ENCODE results near the gene TMEM43.
A peak's percentile ranks its signal among the peaks of the same experiment; 100 is the strongest.

TMEM43 gene

DNA sequence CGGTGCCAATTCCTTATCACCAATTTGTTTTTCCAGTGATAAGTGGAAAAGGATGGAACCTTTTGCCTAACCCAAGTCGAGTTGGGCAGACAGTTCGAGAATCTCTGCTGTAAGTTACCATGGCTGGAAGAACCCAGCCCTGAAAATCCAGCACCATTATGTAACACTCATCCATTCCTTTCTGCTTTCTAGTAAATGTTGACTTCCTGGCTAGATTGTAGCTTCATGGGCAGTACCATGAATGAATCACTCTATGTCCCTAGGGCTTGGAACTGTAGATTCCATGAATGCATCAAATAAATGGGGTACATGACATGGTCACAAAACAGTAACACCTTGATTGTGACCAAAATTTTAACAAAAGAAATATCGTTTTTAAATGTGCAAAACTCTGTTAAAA, 14.2 kb upstream of the TMEM43 start:
- Histone ChIP-seq H3K9ac (ENCODE audit: low read length) (no peak overlapping the region), H4K20me1 (ENCODE audit: insufficient read depth, low read length) (no peaks in the 10 kb centered on the region), H3K27me3 (ENCODE audit: low read depth, low read length) (no peaks in the 10 kb centered on the region), H3K4me1 (ENCODE audit: low read length) (peaks cover 13% of the 10 kb centered on the region), H3K27ac (ENCODE audit: low read length) (no peak overlapping the region), H3K36me3 (replicated peaks; ENCODE audit: low read depth, low read length) (peaks cover 69% of the 10 kb centered on the region), H3K79me2 (ENCODE audit: low read length) (no peaks in the 10 kb centered on the region), H2AFZ (ENCODE audit: low read depth, low read length) (no peak overlapping the region), H3K4me2 (ENCODE audit: low read length) (no peak overlapping the region), H3K4me3 (ENCODE audit: low read length) (no peak overlapping the region), H3K9me3 (ENCODE audit: insufficient read depth, low read length) (no peaks in the 10 kb centered on the region)
- TF ChIP-seq, protein P1, sequence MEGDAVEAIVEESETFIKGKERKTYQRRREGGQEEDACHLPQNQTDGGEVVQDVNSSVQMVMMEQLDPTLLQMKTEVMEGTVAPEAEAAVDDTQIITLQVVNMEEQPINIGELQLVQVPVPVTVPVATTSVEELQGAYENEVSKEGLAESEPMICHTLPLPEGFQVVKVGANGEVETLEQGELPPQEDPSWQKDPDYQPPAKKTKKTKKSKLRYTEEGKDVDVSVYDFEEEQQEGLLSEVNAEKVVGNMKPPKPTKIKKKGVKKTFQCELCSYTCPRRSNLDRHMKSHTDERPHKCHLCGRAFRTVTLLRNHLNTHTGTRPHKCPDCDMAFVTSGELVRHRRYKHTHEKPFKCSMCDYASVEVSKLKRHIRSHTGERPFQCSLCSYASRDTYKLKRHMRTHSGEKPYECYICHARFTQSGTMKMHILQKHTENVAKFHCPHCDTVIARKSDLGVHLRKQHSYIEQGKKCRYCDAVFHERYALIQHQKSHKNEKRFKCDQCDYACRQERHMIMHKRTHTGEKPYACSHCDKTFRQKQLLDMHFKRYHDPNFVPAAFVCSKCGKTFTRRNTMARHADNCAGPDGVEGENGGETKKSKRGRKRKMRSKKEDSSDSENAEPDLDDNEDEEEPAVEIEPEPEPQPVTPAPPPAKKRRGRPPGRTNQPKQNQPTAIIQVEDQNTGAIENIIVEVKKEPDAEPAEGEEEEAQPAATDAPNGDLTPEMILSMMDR (IDR thresholded peaks at IDR 0.05; ENCODE audit: low read depth, low read length) = no peak
- TF ChIP-seq EZH2phosphoT487 (IDR thresholded peaks at IDR 0.05; ENCODE audit: low read depth) = no peak

DNA sequence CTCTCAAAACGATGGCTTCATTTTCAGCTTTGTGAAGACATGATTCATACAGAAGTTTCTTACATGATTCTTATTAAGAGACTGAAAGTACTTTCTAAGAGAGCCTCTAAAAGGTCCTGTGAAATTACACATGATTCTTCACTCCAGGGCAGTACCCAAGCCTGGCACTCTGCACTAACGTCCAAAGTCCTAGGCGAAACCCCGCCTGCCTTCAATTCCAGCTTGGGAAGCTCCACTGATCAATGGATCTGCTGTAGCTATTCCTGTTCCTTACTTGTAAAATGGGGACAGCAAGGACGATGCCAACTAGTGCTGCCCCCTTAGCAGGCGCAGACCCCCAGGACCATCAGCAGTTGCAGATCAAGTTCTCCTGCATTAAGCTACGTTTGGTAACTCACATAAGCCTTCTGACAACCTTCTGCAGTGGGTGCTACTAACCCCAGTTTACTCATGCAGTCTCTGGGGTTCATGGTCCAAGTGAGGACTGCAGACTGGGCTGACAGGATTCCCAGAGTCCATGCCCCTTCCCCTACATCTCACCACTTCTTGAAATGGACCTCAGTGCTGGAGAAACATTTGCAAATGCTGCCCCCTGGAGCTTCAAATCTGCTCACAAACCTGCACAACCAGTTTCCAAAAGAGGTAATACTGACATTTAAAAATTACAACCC, 10.8 kb upstream of the TMEM43 start:
- peaks cover 29% of the 10 kb centered on the region for H3K79me2 ChIP-seq (ENCODE audit: low read length)
- H3K27me3 ChIP-seq (ENCODE audit: low read depth, low read length) = no peaks in the 10 kb centered on the region
- H3K9me3 ChIP-seq (ENCODE audit: insufficient read depth, low read length) = no peaks in the 10 kb centered on the region
- H3K4me2 ChIP-seq (ENCODE audit: low read length) = no peak overlapping the region
- H3K4me3 ChIP-seq (ENCODE audit: low read length) = no peak overlapping the region
- peaks cover 86% of the 10 kb centered on the region for H3K36me3 ChIP-seq (replicated peaks; ENCODE audit: low read depth, low read length)
- TF ChIP-seq, protein P1 (IDR thresholded peaks at IDR 0.05; ENCODE audit: low read depth, low read length) = peak; percentile 67
- no peak for TF ChIP-seq EZH2phosphoT487 (IDR thresholded peaks at IDR 0.05; ENCODE audit: low read depth)
- no peak overlapping the region for H2AFZ ChIP-seq (ENCODE audit: low read depth, low read length)
- H3K27ac ChIP-seq (ENCODE audit: low read length) = peak overlapping the region; percentile 13; the same call in 1 of the 2 replicates
- H3K4me1 ChIP-seq (ENCODE audit: low read length) = peaks cover 13% of the 10 kb centered on the region
- H3K9ac ChIP-seq (ENCODE audit: low read length) = no peak overlapping the region
- H4K20me1 ChIP-seq (ENCODE audit: insufficient read depth, low read length) = no peaks in the 10 kb centered on the region

GRCh38 chr3:14117468-14118399, 7.1 kb upstream of the TMEM43 start:
- Histone ChIP-seq H3K79me2 (ENCODE audit: low read length) (peaks cover 64% of the 10 kb centered on the region), H2AFZ (ENCODE audit: low read depth, low read length) (no peak overlapping the region), H3K9ac (ENCODE audit: low read length) (no peak overlapping the region), H3K27me3 (ENCODE audit: low read depth, low read length) (no peaks in the 10 kb centered on the region), H4K20me1 (ENCODE audit: insufficient read depth, low read length) (no peaks in the 10 kb centered on the region), H3K4me3 (ENCODE audit: low read length) (no peak overlapping the region), H3K4me1 (ENCODE audit: low read length) (peaks cover 18% of the 10 kb centered on the region), H3K36me3 (replicated peaks; ENCODE audit: low read depth, low read length) (peaks cover 83% of the 10 kb centered on the region), H3K9me3 (ENCODE audit: insufficient read depth, low read length) (no peaks in the 10 kb centered on the region), H3K27ac (ENCODE audit: low read length) (no peak overlapping the region), H3K4me2 (ENCODE audit: low read length) (no peak overlapping the region)
- TF ChIP-seq EZH2phosphoT487 (IDR thresholded peaks at IDR 0.05; ENCODE audit: low read depth) = no peak
- TF ChIP-seq, protein P1 (IDR thresholded peaks at IDR 0.05; ENCODE audit: low read depth, low read length) = no peak
